Fibroblast of skin of scalp (primary cell): ENCODE data around the gene MGAT5.

Experiments used
- DNase-seq: peaks from one replicate; pipeline ENCODE4 v3.0.0-alpha.2; 2013

MGAT5 gene

GRCh38 chr2:134336921-134337320 lies 83.0 kb downstream of the MGAT5 start:
- DNase-seq, result no peak

- DNase-seq, result no peak
These were observed 83.8 kb downstream of the MGAT5 start for GRCh38 chr2:134337631-134338030.

GRCh38 chr2:134338208-134338607 lies 84.3 kb downstream of the MGAT5 start:
- no peak for DNase-seq

GRCh38 chr2:134341476-134341875 lies 87.6 kb downstream of the MGAT5 start:
- no peak for DNase-seq

- no peak for DNase-seq
These were observed 91.3 kb downstream of the MGAT5 start for GRCh38 chr2:134344954-134345697.

GRCh38 chr2:134346141-134346540 lies 92.3 kb downstream of the MGAT5 start:
- no peak for DNase-seq

- peak; percentile 66 for DNase-seq
These were observed 93.9 kb downstream of the MGAT5 start for GRCh38 chr2:134347756-134348155.

- DNase-seq, result peak; percentile 79
These were observed 94.4 kb downstream of the MGAT5 start for GRCh38 chr2:134348239-134348638.

GRCh38 chr2:134348760-134349159 lies 94.9 kb downstream of the MGAT5 start:
- no peak for DNase-seq

GRCh38 chr2:134351016-134351415 lies 97.1 kb downstream of the MGAT5 start:
- no peak for DNase-seq

GRCh38 chr2:134351899-134352298 lies 98.0 kb downstream of the MGAT5 start:
- DNase-seq, result no peak

GRCh38 chr2:134352844-134353243 lies 99.0 kb downstream of the MGAT5 start:
- DNase-seq, result no peak

- DNase-seq, result no peak
These were observed 100.7 kb downstream of the MGAT5 start for GRCh38 chr2:134354611-134355010.

- DNase-seq, result no peak
These were observed 103.9 kb downstream of the MGAT5 start for GRCh38 chr2:134357814-134358213.

- DNase-seq, result no peak
These were observed 105.7 kb downstream of the MGAT5 start for GRCh38 chr2:134359367-134360081.

GRCh38 chr2:134360745-134361487 lies 107.0 kb downstream of the MGAT5 start:
- no peak for DNase-seq

- DNase-seq, result no peak
These were observed 107.8 kb downstream of the MGAT5 start for GRCh38 chr2:134361648-134362047.

- DNase-seq, result no peak
These were observed 108.3 kb downstream of the MGAT5 start for GRCh38 chr2:134362152-134362668.

GRCh38 chr2:134362740-134363139 lies 108.9 kb downstream of the MGAT5 start:
- DNase-seq, result no peak

- peak; percentile 13 for DNase-seq
These were observed 111.5 kb downstream of the MGAT5 start for GRCh38 chr2:134365356-134365755.

- DNase-seq, result no peak
These were observed 112.5 kb downstream of the MGAT5 start for GRCh38 chr2:134366359-134366758.

GRCh38 chr2:134367213-134367612 lies 113.3 kb downstream of the MGAT5 start:
- DNase-seq, result no peak
